ENCODE measurements around the gene GSTM5.
"Not testable (repeated sequence)": the region's sequence is repeated elsewhere in the genome, so short reads cannot be mapped to it uniquely, and the experiment has no call there.

The GSTM5 gene

DNA sequence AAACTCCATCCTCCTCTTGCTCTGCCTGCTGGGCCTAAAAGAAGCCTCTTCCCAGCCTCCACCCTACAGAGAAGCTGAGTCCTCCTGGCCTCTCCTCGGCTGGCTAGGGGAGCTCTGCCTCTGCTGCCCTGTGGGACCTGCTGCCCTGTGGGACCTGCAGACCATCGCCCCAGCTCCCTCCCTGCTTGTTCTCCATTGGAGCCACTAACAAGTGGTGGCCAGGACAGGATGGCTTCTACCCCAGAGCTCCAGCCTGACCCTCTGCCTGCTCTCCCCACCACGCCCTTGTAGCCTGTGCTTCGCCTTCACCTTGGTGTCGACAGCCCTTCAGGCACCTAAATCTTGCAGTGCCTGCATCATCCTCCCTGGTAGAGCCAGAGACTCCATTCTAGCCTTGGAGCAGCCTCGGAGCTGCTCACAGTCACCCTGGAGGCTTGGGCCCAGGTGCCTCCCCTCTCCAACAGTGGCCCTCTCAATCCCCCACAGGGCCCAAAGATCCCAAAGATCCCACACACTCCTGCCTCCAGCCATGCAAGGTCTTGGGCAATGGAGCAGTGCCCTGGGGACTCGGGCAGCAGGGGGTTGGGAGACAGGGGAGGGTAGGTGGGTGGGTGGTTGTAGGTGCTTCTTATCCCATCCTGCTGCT is 48.7 kb downstream of the GSTM5 start:
- no peak for DNase-seq (ENCODE audit: low read depth in 2 of 2, low spot score in 1 of 2)

DNA sequence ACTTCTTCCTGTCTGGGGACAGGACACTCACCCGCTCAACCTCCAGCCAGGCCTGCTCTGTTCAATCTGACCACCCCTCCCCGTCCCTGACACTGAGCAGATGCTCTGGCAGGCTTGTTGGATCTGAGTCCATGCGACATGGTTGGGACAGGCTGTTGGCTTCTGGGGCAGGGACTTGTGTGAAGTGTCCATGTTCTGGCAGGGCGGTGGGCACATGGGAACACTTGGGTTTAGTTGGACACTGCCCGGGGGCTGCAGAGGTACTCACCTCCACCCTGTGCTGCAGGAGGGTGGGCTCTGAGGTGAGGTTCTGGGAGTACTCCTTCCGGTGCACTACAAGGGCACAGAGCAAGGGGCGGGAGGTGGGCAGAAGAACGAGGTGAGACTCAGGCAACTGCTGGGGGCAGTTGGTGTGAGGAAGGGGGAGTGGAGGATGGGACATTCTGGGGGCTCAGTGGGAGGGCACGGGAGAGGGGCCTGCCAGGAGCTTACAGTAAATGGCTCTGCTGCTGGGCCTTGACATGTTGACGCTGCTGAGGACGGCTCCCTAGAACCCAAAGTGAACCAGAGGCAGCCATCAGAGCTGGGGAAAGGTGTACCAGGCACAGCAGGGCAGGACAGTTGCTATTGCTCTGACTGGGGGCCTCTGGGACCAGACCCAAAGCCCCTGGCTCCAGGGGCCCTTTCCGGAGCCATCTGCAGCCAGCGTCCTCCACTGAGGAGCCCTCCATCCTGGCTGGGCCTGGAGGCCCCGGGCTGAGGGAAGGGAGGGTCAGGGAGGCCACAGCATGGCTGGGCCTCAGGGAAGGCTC is 49.4 kb downstream of the GSTM5 start:
- DNase-seq (ENCODE audit: low read depth in 2 of 2, low spot score in 1 of 2): no peak

DNA sequence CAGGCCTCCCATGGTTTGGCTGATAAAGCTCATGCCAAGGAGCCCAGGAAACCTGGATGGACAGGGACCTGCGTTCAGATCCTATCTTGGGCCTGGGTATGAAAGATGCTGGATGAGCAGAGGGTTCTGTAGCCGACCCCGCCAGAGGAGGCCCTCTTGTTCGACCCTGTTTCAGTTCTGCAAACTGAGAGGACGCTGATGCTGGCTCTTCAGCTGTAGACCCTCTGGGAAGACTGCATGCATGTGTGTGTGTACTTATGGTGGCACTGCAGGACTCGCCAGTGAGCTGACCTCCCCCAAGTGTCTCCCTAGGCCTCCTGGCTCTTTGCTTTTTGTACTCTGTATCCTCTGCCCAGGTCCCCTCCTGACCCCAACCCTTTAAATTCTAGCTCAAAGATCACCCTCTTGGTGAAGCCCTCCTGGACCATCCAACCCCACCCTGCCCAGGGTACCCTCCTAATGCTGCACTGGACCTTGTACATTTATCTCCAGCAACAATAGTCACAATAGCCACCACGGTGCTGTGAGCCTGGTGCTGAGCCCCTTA is 50.1 kb downstream of the GSTM5 start:
- no peak for DNase-seq (ENCODE audit: low read depth in 2 of 2, low spot score in 1 of 2)

DNA sequence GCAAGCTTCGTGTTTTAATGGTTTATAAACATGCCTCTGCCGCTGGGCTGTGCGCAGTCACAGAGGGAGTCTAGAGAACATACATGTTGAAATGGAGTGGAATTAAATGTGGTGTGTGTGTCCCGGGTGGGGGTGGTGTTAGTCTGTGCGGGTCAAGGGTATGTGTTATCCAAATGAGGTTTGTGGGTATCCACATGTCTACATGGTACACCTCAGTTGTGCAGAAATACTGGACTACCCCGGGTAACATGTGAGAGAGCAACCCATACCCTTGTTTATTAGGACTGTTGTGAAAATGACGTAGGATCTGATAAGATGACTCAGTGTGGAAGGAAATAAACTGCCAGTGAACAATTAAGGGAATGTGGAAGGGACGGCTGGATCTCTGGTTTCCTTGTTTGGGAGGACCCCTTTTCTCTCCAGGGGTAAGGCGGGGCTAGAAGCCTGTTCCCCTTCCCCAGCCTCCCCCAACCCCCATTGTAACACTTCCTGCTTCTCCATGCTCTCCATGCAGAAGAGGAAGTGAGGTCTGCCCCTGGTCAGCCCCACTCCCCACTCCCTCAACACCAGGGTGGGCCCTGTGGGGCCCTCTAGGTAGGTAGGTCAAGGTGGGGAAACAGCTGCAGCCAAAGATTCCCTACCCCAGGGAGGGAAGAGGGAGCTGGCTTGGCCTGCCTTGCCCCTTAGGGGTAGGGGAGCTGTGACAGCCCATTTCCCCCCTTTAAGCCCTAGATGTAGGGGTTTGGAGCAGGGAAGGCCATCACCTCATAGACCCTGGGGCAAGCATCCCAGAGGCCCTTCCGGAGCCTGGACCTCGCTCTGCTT is 51.0 kb downstream of the GSTM5 start:
- no peak for DNase-seq (ENCODE audit: low read depth in 2 of 2, low spot score in 1 of 2)

GRCh38 chr1:109763646-109764415 is 51.8 kb downstream of the GSTM5 start, which contains the start of gene EPS8L3:
Gene EPS8L3, minus strand, starts transcription at chr1:109763923. Its CDS starts 2,174 bp downstream, at chr1:109761749.
- DNase-seq (ENCODE audit: low read depth in 2 of 2, low spot score in 1 of 2): no peak

DNA sequence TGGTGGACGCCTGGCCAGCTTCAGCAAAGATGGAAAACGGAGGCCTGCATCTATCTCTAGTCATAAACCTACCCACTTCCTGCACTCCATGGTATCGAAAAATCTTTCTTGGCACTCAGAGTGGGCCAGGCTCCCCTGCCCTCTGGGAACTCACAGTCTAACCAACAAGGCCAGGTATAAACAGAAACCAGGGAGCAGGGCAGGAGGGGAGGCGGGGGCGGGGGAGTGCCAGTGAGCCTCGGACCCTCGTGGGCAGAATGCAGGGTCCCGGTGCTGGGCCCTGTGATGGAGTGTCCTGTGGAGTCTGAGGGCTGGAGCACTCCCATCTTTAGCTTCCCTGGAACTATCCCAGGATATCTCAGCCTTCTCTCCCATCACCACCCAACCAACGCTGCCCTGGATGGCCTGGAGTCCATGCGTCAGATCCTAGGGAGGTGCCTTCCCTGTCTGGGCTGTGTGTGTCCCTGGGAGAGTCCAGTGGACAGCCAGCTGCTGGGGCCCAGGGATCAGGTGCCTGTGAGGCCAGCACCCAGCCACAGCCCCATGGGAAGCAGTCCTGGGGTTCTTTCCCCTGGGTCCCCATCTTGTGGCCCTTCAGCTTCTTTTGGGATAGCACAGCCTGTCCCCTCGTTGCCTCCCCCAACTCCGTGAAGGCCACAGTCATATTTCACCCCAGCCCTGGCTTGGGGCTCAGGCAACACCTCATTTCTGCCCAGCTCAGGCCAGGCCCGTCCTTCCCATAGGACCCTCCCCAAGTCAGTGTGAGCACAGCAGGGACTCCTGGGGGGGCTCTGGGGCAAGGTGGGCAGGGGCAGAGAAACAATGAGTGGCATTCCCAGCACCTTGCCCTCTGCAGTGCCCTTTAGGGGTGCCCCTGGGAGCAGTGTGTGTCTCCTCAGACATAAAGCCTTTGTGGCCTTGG is 52.8 kb downstream of the GSTM5 start:
- no peak for DNase-seq (ENCODE audit: low read depth in 2 of 2, low spot score in 1 of 2)

DNA sequence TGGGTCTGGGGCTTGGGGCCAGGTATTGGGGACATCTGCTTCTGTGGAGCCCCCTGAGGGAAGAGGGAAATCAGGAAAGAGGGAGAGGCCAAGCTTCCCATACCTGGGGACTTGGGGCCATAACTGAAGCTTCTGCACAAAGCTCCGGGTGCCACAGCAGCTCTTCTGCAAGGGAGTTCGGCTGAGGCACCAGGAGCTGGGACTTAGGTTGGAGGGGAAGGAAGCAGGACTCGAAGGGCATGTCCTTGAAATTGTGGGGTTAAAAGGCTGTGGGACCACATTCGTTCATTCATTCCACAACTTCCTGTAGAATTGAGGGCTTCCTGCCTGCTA is 53.4 kb downstream of the GSTM5 start:
- DNase-seq (ENCODE audit: low read depth in 2 of 2, low spot score in 1 of 2): no peak

DNA sequence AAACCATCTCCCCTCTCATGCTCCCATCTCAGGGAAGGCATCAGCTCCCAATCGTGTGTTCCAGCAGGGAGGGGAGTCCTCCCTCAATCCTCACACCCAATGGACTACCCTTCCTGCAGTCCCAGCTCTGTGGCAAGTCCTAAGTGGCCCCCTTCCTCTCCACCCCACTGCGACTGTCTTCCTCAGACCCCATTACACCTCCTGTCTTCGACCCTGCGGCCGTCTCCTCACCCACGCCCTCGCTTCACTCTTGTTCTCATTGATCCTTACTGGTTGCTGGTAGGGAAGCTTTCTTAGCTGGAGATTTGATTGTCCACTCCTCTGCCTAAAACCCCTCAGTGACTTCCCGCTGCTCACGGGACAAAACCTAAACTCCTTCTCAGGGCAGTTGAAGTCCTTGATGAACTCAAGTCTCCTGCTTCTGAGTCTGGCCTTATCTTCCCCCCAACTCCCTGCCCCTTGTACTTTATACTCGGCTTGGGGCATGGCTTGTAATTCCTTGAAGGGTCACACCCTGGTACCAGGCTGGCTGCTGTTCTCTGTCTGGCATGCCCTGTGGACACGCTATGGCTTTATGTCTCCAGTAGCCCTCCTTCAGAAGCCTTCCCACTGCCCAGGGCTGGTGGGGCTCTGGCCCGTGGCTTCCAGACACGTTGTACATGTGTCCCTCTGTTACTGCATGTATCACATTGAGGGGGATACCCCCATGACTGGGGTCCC is 54.0 kb downstream of the GSTM5 start:
- no peak for DNase-seq (ENCODE audit: low read depth in 2 of 2, low spot score in 1 of 2)

GRCh38 chr1:109766991-109767636 is 55.1 kb downstream of the GSTM5 start:
- DNase-seq (ENCODE audit: low read depth in 2 of 2, low spot score in 1 of 2): not testable (repeated sequence)
